SU-DHL-6 (cell line): ENCODE measurements around the gene ATG10.

Experiments used
- CTCF ChIP-seq: fragments of 200-600 bp; sonication (generic); IDR thresholded peaks from one replicate; pipeline ENCODE4 v1.5.1; 2017; ENCODE audit warnings: antibody characterized with exemption, mild to moderate bottlenecking, low read length, moderate library complexity; ENCODE audit not compliant: insufficient read depth, poor library complexity, severe bottlenecking
- EZH2phosphoT487 ChIP-seq: fragments of 200-600 bp; sonication (generic), shearing (Covaris generic); conservative IDR thresholded peaks from 2 replicates; pipeline ENCODE4 v1.6.1; 2018; ENCODE audit warnings: mild to moderate bottlenecking, antibody characterized with exemption, low read length, moderate library complexity, mixed read lengths

DNA sequence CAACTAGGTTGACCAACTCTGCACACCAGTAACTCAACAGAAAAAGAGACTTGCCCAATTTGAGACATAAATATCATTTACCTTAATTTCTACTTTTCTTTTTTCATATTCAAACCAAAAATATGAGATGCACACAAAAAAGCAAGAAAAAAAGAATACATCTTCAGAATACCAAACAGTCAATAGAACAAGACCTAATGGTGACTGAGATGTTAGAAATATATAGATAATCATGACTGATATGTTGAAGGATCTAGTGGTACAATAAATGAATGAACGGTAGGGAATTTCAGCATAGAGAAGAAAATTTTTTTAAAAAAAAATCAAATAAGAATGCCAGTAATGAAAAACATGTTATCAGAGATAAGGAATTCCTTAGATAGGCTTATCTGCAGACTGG, 29.1 kb upstream of the ATG10 start:
- no peak for TF ChIP-seq CTCF
- no peak for TF ChIP-seq EZH2phosphoT487
